WTC11 (cell line): ENCODE measurements around the gene UBE3A. TPM values are rescaled to one million over a fixed set of nuclear protein-coding genes. Genes with fewer than 3 reads are reported as not detected.

Experiments used
- ATAC-seq: fragments of 200-7000 bp; cut with Tn5 transposase; 2 replicates; pipeline ENCODE4 v1.10.0; 2021; ENCODE audit warnings: mild to moderate bottlenecking, moderate library complexity
- CTCF ChIA-PET: fragments of 300-600 bp; sonication (Branson Sonifier 250); formaldehyde crosslinking; loops from one replicate; lab custom pipeline; 2021; ENCODE audit warnings: antibody characterized with exemption; lab: Charles Lee
- POLR2A ChIA-PET: fragments of 350-600 bp; sonication (Branson Sonifier 250); formaldehyde crosslinking; loops from one replicate; lab custom pipeline; 2021; ENCODE audit warnings: antibody characterized with exemption; lab: Charles Lee
- DNase-seq: peaks from one replicate; pipeline ENCODE4 v3.0.0; 2021; ENCODE audit warnings: low spot score
- H3K27ac Mint-ChIP-seq: 2 replicates; pipeline ENCODE4 v1.8.0; 2021; ENCODE audit warnings: mixed read lengths
- H3K27me3 Mint-ChIP-seq: 2 replicates; pipeline ENCODE4 v1.8.0; 2021; ENCODE audit warnings: low read depth, mild to moderate bottlenecking, moderate library complexity, mixed read lengths
- H3K36me3 Mint-ChIP-seq: 2 replicates; pipeline ENCODE4 v1.8.0; 2021; ENCODE audit warnings: mixed read lengths
- H3K4me1 Mint-ChIP-seq: 2 replicates; pipeline ENCODE4 v1.8.0; 2022; ENCODE audit warnings: mixed read lengths
- H3K4me3 Mint-ChIP-seq: 2 replicates; pipeline ENCODE4 v1.8.0; 2021; ENCODE audit warnings: mild to moderate bottlenecking, moderate library complexity, mixed read lengths
- H3K9me3 Mint-ChIP-seq: 2 replicates; pipeline ENCODE4 v1.8.0; 2021; ENCODE audit warnings: mixed read lengths
- E2F5 ChIP-seq: sonication (generic); formaldehyde crosslinking; IDR thresholded peaks from 2 replicates; pipeline ENCODE4 v1.8.1; 2022; ENCODE audit warnings: mild to moderate bottlenecking, moderate library complexity, missing genetic modification reagents
- ELF4 ChIP-seq: sonication (generic); formaldehyde crosslinking; IDR thresholded peaks from 2 replicates; pipeline ENCODE4 v1.8.1; 2022; ENCODE audit warnings: low read depth, mild to moderate bottlenecking, moderate library complexity, missing genetic modification reagents
- ETV6 ChIP-seq: sonication (generic); formaldehyde crosslinking; IDR thresholded peaks from 2 replicates; pipeline ENCODE4 v1.8.1; 2022; ENCODE audit warnings: mild to moderate bottlenecking, missing genetic modification reagents
- GABPB1 ChIP-seq: sonication (generic); formaldehyde crosslinking; IDR thresholded peaks from 2 replicates; pipeline ENCODE4 v1.8.1; 2023; ENCODE audit warnings: mild to moderate bottlenecking, missing genetic modification reagents
- IRF1 ChIP-seq: sonication (generic); formaldehyde crosslinking; IDR thresholded peaks from 2 replicates; pipeline ENCODE4 v1.8.0; 2023; ENCODE audit warnings: missing genetic modification reagents
- IRF2 ChIP-seq: sonication (generic); formaldehyde crosslinking; IDR thresholded peaks from 2 replicates; pipeline ENCODE4 v1.8.0; 2022; ENCODE audit warnings: low read depth, missing genetic modification reagents, borderline replicate concordance
- JUN ChIP-seq: sonication (generic); formaldehyde crosslinking; IDR thresholded peaks from 2 replicates; pipeline ENCODE4 v1.8.0; 2023; ENCODE audit warnings: mild to moderate bottlenecking, missing genetic modification reagents
- KAT7 ChIP-seq: sonication (generic); formaldehyde crosslinking; IDR thresholded peaks from 2 replicates; pipeline ENCODE4 v1.8.1; 2023; ENCODE audit warnings: missing genetic modification reagents, mild to moderate bottlenecking, borderline replicate concordance
- MLX ChIP-seq: sonication (generic); formaldehyde crosslinking; IDR thresholded peaks from 2 replicates; pipeline ENCODE4 v1.8.1; 2023; ENCODE audit warnings: mild to moderate bottlenecking, missing genetic modification reagents, moderate library complexity
- NFE2L1 ChIP-seq: sonication (generic); formaldehyde crosslinking; IDR thresholded peaks from 2 replicates; pipeline ENCODE4 v1.8.1; 2023; ENCODE audit warnings: missing genetic modification reagents
- NR3C1 ChIP-seq: sonication (generic); formaldehyde crosslinking; conservative IDR thresholded peaks from 2 replicates; pipeline ENCODE4 v1.8.1; 2023; ENCODE audit warnings: low read depth, mild to moderate bottlenecking, missing genetic modification reagents
- PREB ChIP-seq: sonication (generic); formaldehyde crosslinking; IDR thresholded peaks from 2 replicates; pipeline ENCODE4 v1.8.1; 2022; ENCODE audit warnings: mild to moderate bottlenecking, missing genetic modification reagents, moderate library complexity, borderline replicate concordance
- RORB ChIP-seq: fragments of 250-450 bp; sonication (Bioruptor Pico); IDR thresholded peaks from 2 replicates; pipeline ENCODE4 v1.9.0; 2021; ENCODE audit warnings: mild to moderate bottlenecking
- TEAD4 ChIP-seq: sonication (generic); formaldehyde crosslinking; IDR thresholded peaks from 2 replicates; pipeline ENCODE4 v1.8.0; 2022; ENCODE audit warnings: mild to moderate bottlenecking, missing genetic modification reagents
- USF1 ChIP-seq: sonication (generic); formaldehyde crosslinking; IDR thresholded peaks from 2 replicates; pipeline ENCODE4 v1.8.0; 2022; ENCODE audit warnings: mild to moderate bottlenecking, missing genetic modification reagents
- ZNF219 ChIP-seq: sonication (generic); formaldehyde crosslinking; IDR thresholded peaks from 2 replicates; pipeline ENCODE4 v1.8.0; 2023; ENCODE audit warnings: missing genetic modification reagents, mild to moderate bottlenecking, borderline replicate concordance
- ZNF317 ChIP-seq: sonication (generic); formaldehyde crosslinking; IDR thresholded peaks from 2 replicates; pipeline ENCODE4 v1.8.1; 2023; ENCODE audit warnings: low read depth, mild to moderate bottlenecking, moderate library complexity, missing genetic modification reagents, borderline replicate concordance
- ZNF416 ChIP-seq: fragments of 250-450 bp; sonication (Bioruptor Pico); IDR thresholded peaks from 2 replicates; pipeline ENCODE4 v1.9.0; 2021; ENCODE audit warnings: mild to moderate bottlenecking, inconsistent platforms
- ZNF671 ChIP-seq: fragments of 250-450 bp; sonication (Bioruptor Pico); IDR thresholded peaks from 2 replicates; pipeline ENCODE4 v1.8.0; 2021; ENCODE audit warnings: mild to moderate bottlenecking
- total RNA-seq: library from RNA; stranded (reverse); gene quantifications from 3 replicates; pipeline ENCODE4 v1.2.3, GENCODE V29; 2021
- TF ChIP-seq, protein P1 (sequence below): fragments of 250-450 bp; sonication (Bioruptor Pico); IDR thresholded peaks from 2 replicates; pipeline ENCODE4 v1.9.0; 2021; ENCODE audit warnings: mild to moderate bottlenecking
- TF ChIP-seq, protein P2 (sequence below): sonication (generic); formaldehyde crosslinking; IDR thresholded peaks from 2 replicates; pipeline ENCODE4 v1.8.1; 2023; ENCODE audit warnings: mild to moderate bottlenecking, missing genetic modification reagents, borderline replicate concordance
- TF ChIP-seq, protein P3 (sequence below): sonication (generic); formaldehyde crosslinking; IDR thresholded peaks from 2 replicates; pipeline ENCODE4 v1.8.1; 2023; ENCODE audit warnings: mild to moderate bottlenecking, missing genetic modification reagents

Gene UBE3A
- total RNA-seq, 1 experiment from 2014 or later, result 120 TPM

GRCh38 chr15:25332306-25332705 lies 106.5 kb downstream of the UBE3A start:
- CTCF ChIA-PET, result no interaction called here
- no peak for TF ChIP-seq USF1 (CRISPR knock-in tag)
- no peak for TF ChIP-seq IRF2 (CRISPR knock-in tag)
- no peak for TF ChIP-seq ZNF219
- TF ChIP-seq KAT7 (CRISPR knock-in tag), result no peak
- TF ChIP-seq ELF4 (CRISPR knock-in tag), result no peak
- TF ChIP-seq PREB, result no peak
- TF ChIP-seq GABPB1 (CRISPR knock-in tag), result no peak
- no peak for TF ChIP-seq ETV6 (CRISPR knock-in tag)
- TF ChIP-seq ZNF416 (CRISPR knock-in tag), result no peak
- TF ChIP-seq, protein P1, sequence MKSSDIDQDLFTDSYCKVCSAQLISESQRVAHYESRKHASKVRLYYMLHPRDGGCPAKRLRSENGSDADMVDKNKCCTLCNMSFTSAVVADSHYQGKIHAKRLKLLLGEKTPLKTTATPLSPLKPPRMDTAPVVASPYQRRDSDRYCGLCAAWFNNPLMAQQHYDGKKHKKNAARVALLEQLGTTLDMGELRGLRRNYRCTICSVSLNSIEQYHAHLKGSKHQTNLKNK, result no peak
- no peak for TF ChIP-seq IRF1 (CRISPR knock-in tag)
- no peak for TF ChIP-seq ZNF671 (CRISPR knock-in tag)
- TF ChIP-seq TEAD4 (CRISPR knock-in tag), result no peak
- no peak for TF ChIP-seq JUN (CRISPR knock-in tag)
- TF ChIP-seq MLX (CRISPR knock-in tag), result no peak
- TF ChIP-seq, protein P2, sequence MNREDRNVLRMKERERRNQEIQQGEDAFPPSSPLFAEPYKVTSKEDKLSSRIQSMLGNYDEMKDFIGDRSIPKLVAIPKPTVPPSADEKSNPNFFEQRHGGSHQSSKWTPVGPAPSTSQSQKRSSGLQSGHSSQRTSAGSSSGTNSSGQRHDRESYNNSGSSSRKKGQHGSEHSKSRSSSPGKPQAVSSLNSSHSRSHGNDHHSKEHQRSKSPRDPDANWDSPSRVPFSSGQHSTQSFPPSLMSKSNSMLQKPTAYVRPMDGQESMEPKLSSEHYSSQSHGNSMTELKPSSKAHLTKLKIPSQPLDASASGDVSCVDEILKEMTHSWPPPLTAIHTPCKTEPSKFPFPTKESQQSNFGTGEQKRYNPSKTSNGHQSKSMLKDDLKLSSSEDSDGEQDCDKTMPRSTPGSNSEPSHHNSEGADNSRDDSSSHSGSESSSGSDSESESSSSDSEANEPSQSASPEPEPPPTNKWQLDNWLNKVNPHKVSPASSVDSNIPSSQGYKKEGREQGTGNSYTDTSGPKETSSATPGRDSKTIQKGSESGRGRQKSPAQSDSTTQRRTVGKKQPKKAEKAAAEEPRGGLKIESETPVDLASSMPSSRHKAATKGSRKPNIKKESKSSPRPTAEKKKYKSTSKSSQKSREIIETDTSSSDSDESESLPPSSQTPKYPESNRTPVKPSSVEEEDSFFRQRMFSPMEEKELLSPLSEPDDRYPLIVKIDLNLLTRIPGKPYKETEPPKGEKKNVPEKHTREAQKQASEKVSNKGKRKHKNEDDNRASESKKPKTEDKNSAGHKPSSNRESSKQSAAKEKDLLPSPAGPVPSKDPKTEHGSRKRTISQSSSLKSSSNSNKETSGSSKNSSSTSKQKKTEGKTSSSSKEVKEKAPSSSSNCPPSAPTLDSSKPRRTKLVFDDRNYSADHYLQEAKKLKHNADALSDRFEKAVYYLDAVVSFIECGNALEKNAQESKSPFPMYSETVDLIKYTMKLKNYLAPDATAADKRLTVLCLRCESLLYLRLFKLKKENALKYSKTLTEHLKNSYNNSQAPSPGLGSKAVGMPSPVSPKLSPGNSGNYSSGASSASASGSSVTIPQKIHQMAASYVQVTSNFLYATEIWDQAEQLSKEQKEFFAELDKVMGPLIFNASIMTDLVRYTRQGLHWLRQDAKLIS, result no peak
- TF ChIP-seq ZNF317 (CRISPR knock-in tag), result no peak
- TF ChIP-seq E2F5, result no peak
- TF ChIP-seq, all 79 proteins: peak for 0
- H3K36me3 Mint-ChIP-seq, result peaks cover 34% of the 10 kb centered on the region
- no peak overlapping the region for H3K27ac Mint-ChIP-seq
- DNase-seq (no peak), ATAC-seq (no peak)
- no peaks in the 10 kb centered on the region for H3K27me3 Mint-ChIP-seq
- H3K4me1 Mint-ChIP-seq, result peaks cover 23% of the 10 kb centered on the region
- no peak overlapping the region for H3K4me3 Mint-ChIP-seq
- POLR2A ChIA-PET, result interaction anchor here (1.0 kb wide), 1 partner anchor 10 kb away, joined by 9 read pairs; no protein-coding TSS in a partner anchor
- peaks cover 18% of the 10 kb centered on the region for H3K9me3 Mint-ChIP-seq

- POLR2A ChIA-PET, result no interaction called here
- H3K27ac Mint-ChIP-seq, result no peak overlapping the region
- peaks cover 30% of the 10 kb centered on the region for H3K36me3 Mint-ChIP-seq
Observed at GRCh38 chr15:25331860-25332259, 107.0 kb downstream of the UBE3A start.

More at GRCh38 chr15:25331860-25332259, 107.0 kb downstream of the UBE3A start:
- peaks cover 18% of the 10 kb centered on the region for H3K9me3 Mint-ChIP-seq
- no peak overlapping the region for H3K4me3 Mint-ChIP-seq
- peaks cover 23% of the 10 kb centered on the region for H3K4me1 Mint-ChIP-seq
- DNase-seq (no peak), ATAC-seq (no peak)
- H3K27me3 Mint-ChIP-seq, result no peaks in the 10 kb centered on the region
- CTCF ChIA-PET, result no interaction called here
- no peak for TF ChIP-seq ZNF671 (CRISPR knock-in tag)
- TF ChIP-seq, protein P3, sequence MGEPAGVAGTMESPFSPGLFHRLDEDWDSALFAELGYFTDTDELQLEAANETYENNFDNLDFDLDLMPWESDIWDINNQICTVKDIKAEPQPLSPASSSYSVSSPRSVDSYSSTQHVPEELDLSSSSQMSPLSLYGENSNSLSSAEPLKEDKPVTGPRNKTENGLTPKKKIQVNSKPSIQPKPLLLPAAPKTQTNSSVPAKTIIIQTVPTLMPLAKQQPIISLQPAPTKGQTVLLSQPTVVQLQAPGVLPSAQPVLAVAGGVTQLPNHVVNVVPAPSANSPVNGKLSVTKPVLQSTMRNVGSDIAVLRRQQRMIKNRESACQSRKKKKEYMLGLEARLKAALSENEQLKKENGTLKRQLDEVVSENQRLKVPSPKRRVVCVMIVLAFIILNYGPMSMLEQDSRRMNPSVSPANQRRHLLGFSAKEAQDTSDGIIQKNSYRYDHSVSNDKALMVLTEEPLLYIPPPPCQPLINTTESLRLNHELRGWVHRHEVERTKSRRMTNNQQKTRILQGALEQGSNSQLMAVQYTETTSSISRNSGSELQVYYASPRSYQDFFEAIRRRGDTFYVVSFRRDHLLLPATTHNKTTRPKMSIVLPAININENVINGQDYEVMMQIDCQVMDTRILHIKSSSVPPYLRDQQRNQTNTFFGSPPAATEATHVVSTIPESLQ (CRISPR knock-in tag), result no peak
- no peak for TF ChIP-seq NFE2L1
- TF ChIP-seq RORB (CRISPR knock-in tag), result no peak
- TF ChIP-seq ETV6 (CRISPR knock-in tag), result no peak
- no peak for TF ChIP-seq NR3C1 (CRISPR knock-in tag)
- TF ChIP-seq USF1 (CRISPR knock-in tag), result no peak
